Lower leg skin (tissue), 3 donors: ENCODE results near the gene HS6ST3.

Experiments
- POLR2A ChIP-seq, 2 donors: fragments of 450-650 bp; IDR thresholded peaks; one replicate each; pipeline ENCODE4 v1.6.1; 2016 to 2017; ENCODE audit warnings: antibody characterized with exemption in 2 of 2, mild to moderate bottlenecking in 1 of 2, moderate library complexity in 1 of 2
- TF ChIP-seq, protein P1 (sequence below), 3 donors: fragments of 450-650 bp; IDR thresholded peaks; one replicate each; pipeline ENCODE4 v1.5.1; 2016; ENCODE audit warnings: antibody characterized with exemption in 3 of 3, mild to moderate bottlenecking in 3 of 3, moderate library complexity in 2 of 3

DNA sequence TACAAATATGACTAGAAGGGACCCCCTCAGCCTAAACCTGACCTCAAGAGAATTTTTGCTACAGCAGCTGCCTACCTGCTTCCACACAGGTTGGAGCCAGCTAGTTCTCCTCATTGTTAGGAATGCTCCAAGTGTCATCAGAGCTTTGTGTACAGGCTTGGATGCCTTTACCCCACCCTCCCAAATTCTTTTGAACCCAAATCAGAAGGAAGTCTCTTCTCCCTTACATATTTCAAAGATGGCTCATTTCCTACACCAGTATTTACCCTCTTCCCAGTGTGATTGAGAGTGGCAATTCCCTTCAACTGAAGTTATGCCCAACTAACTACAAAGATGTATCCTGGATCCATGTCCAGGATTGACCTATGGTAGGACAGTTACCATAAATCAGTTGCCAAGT is 581.2 kb downstream of the HS6ST3 start:
- TF ChIP-seq, protein P1, sequence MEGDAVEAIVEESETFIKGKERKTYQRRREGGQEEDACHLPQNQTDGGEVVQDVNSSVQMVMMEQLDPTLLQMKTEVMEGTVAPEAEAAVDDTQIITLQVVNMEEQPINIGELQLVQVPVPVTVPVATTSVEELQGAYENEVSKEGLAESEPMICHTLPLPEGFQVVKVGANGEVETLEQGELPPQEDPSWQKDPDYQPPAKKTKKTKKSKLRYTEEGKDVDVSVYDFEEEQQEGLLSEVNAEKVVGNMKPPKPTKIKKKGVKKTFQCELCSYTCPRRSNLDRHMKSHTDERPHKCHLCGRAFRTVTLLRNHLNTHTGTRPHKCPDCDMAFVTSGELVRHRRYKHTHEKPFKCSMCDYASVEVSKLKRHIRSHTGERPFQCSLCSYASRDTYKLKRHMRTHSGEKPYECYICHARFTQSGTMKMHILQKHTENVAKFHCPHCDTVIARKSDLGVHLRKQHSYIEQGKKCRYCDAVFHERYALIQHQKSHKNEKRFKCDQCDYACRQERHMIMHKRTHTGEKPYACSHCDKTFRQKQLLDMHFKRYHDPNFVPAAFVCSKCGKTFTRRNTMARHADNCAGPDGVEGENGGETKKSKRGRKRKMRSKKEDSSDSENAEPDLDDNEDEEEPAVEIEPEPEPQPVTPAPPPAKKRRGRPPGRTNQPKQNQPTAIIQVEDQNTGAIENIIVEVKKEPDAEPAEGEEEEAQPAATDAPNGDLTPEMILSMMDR (IDR thresholded peaks at IDR 0.05) = no peak
- no peak for TF ChIP-seq POLR2A (IDR thresholded peaks at IDR 0.05)
